ENCODE measurements around the gene SFXN1. TPM values are rescaled to one million over a fixed set of nuclear protein-coding genes. Genes with fewer than 3 reads are reported as not detected.

The SFXN1 gene
- total and polyA plus RNA-seq, 2 donors = 22.3 to 48.5 TPM

DNA sequence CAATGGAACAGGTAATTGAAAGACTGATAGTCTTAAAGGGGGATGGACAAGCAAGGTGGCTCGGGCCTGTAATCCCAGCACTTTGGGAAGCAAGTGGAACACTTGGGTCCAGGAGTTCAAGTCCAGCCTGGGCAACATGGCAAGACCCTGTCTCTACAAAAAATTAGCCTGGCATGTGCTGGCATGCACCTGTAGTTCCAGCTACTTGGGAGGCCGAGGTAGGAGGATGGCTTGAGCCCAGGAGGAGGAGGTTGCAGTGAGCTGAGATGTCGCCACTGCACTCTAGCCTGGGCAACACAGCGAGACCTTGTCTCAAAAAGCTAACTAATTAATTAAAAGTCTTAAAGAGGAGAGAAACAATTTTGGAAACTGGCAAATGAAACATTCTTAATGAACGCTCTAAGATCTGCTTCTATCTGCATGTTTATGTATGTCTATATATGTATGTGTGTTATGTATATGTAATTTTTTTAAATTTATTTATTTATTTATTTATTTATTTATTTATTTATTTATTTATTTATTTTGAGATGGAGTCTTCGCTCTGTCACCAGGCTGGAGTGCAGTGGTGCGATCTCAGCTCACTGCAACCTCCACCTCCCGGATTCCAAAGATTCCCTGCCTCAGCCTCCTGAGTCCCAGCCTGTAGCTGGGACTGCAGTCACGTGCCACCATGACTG is 80.6 kb downstream of the SFXN1 start:
- 95% methylated on average over 9 of the region's 9 CpGs for WGBS
- H3K36me3 ChIP-seq (ENCODE audit: control insufficient read depth in 2 of 2, insufficient read depth in 2 of 2, low read length in 1 of 2) = no peaks in the 10 kb centered on the region
- H3K27ac ChIP-seq (ENCODE audit: low read depth in 1 of 2, low read length in 1 of 2) = no peak overlapping the region
- H3K4me3 ChIP-seq (ENCODE audit: low read length in 2 of 2) = no peak overlapping the region
- no peak for DNase-seq (ENCODE audit: low read depth in 6 of 9, low spot score in 9 of 9)
- H3K27me3 ChIP-seq (ENCODE audit: control insufficient read depth in 2 of 2, insufficient read depth in 1 of 2, low read length in 1 of 2) = no peaks in the 10 kb centered on the region
- H3K4me1 ChIP-seq (ENCODE audit: control insufficient read depth in 2 of 2, insufficient read depth in 2 of 2, low read length in 2 of 2) = peaks cover 0 to 4% of the 10 kb centered on the region in 2 donors
- H3K9me3 ChIP-seq (ENCODE audit: control insufficient read depth in 2 of 2, insufficient read depth in 1 of 2, low read length in 1 of 2) = no peaks in the 10 kb centered on the region

DNA sequence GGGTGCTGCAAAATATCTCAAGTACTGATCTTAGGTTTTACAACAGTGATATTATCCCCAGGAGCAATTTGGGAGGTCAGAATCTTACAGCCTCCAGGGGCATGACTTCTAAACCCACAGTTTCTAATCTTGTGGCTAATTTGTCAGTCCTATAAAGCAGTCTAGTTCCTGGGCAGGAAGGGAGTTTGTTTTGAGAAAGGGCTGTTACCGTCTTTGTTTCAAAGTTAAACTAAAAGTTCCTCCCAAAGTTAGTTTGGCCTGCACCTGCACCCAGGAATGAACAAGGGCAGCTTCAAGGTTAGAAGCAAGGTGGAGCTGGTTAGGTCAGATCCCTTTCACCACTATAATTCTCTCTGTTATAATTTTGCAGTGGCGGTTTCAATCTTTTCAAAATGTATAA is 81.7 kb downstream of the SFXN1 start:
- no peak overlapping the region for H3K4me3 ChIP-seq (ENCODE audit: low read length in 2 of 2)
- DNase-seq (ENCODE audit: low read depth in 6 of 9, low spot score in 9 of 9) = no peak
- H3K9me3 ChIP-seq (ENCODE audit: control insufficient read depth in 2 of 2, insufficient read depth in 1 of 2, low read length in 1 of 2) = no peaks in the 10 kb centered on the region
- 42% methylated on average over 2 of the region's 2 CpGs for WGBS
- no peaks in the 10 kb centered on the region for H3K36me3 ChIP-seq (ENCODE audit: control insufficient read depth in 2 of 2, insufficient read depth in 2 of 2, low read length in 1 of 2)
- peaks cover 0 to 4% of the 10 kb centered on the region in 2 donors for H3K4me1 ChIP-seq (ENCODE audit: control insufficient read depth in 2 of 2, insufficient read depth in 2 of 2, low read length in 2 of 2)
- no peak overlapping the region for H3K27ac ChIP-seq (ENCODE audit: low read depth in 1 of 2, low read length in 1 of 2)
- H3K27me3 ChIP-seq (ENCODE audit: control insufficient read depth in 2 of 2, insufficient read depth in 1 of 2, low read length in 1 of 2) = no peaks in the 10 kb centered on the region

- peaks cover 0 to 4% of the 10 kb centered on the region in 2 donors for H3K4me1 ChIP-seq (ENCODE audit: control insufficient read depth in 2 of 2, insufficient read depth in 2 of 2, low read length in 2 of 2)
- no peaks in the 10 kb centered on the region for H3K9me3 ChIP-seq (ENCODE audit: control insufficient read depth in 2 of 2, insufficient read depth in 1 of 2, low read length in 1 of 2)
- H3K27ac ChIP-seq (ENCODE audit: low read depth in 1 of 2, low read length in 1 of 2) = no peak overlapping the region
- DNase-seq (ENCODE audit: low read depth in 6 of 9, low spot score in 9 of 9) = no peak
- WGBS = 73% methylated on average over 5 of the region's 5 CpGs
- H3K36me3 ChIP-seq (ENCODE audit: control insufficient read depth in 2 of 2, insufficient read depth in 2 of 2, low read length in 1 of 2) = no peaks in the 10 kb centered on the region
- H3K4me3 ChIP-seq (ENCODE audit: low read length in 2 of 2) = no peak overlapping the region
- H3K27me3 ChIP-seq (ENCODE audit: control insufficient read depth in 2 of 2, insufficient read depth in 1 of 2, low read length in 1 of 2) = no peaks in the 10 kb centered on the region
These were observed 82.7 kb downstream of the SFXN1 start for GRCh38 chr5:175561085-175561484.

DNA sequence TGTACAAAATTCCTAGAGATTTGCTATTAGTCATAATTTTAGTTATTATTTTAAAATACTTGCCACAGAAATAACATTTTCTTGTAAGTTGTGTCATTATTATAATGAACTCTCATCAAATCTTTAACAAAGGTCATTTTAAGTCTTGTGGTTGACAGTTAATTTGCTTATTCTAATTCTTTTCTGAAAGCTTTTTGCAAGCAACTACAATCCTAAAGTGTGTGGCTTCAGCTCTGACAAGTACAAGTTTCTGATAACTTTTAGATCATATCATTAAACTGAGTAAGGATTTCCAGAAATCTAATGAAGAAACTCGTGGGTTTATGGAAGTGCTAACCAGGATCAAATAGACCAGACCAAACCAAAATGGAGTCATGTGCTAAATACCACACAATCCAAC is 86.4 kb downstream of the SFXN1 start:
- Histone ChIP-seq H3K36me3 (ENCODE audit: control insufficient read depth in 2 of 2, insufficient read depth in 2 of 2, low read length in 1 of 2) (no peaks in the 10 kb centered on the region), H3K9me3 (ENCODE audit: control insufficient read depth in 2 of 2, insufficient read depth in 1 of 2, low read length in 1 of 2) (no peaks in the 10 kb centered on the region), H3K4me1 (ENCODE audit: control insufficient read depth in 2 of 2, insufficient read depth in 2 of 2, low read length in 2 of 2) (peaks cover 0 to 4% of the 10 kb centered on the region in 2 donors), H3K4me3 (ENCODE audit: low read length in 2 of 2) (no peak overlapping the region), H3K27ac (ENCODE audit: low read depth in 1 of 2, low read length in 1 of 2) (no peak overlapping the region), H3K27me3 (ENCODE audit: control insufficient read depth in 2 of 2, insufficient read depth in 1 of 2, low read length in 1 of 2) (no peaks in the 10 kb centered on the region)
- WGBS = 59% methylated on average over 1 of the region's 1 CpG
- no peak for DNase-seq (ENCODE audit: low read depth in 6 of 9, low spot score in 9 of 9)

DNA sequence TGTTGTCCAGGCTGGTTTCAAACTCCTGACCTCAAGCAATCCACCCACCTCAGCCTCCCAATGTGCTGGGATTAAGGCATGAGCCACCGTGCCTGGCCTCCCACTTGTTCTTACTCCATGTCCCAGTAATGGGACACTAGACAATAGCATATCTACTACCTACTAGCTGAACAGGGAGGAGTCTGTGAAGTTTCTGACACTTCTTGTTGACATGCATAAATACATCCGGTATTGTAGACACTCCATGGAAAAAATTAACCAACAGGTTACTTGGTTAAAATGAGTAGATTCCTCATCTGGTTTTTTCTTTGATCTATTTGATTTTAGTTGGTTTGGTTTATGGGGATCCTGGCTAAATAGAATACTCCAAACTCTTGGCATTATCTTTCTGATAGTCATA is 88.3 kb downstream of the SFXN1 start:
- H3K9me3 ChIP-seq (ENCODE audit: control insufficient read depth in 2 of 2, insufficient read depth in 1 of 2, low read length in 1 of 2) = no peaks in the 10 kb centered on the region
- H3K4me3 ChIP-seq (ENCODE audit: low read length in 2 of 2) = no peak overlapping the region
- no peaks in the 10 kb centered on the region for H3K4me1 ChIP-seq (ENCODE audit: control insufficient read depth in 2 of 2, insufficient read depth in 2 of 2, low read length in 2 of 2)
- 96% methylated on average over 2 of the region's 2 CpGs for WGBS
- H3K36me3 ChIP-seq (ENCODE audit: control insufficient read depth in 2 of 2, insufficient read depth in 2 of 2, low read length in 1 of 2) = no peaks in the 10 kb centered on the region
- H3K27me3 ChIP-seq (ENCODE audit: control insufficient read depth in 2 of 2, insufficient read depth in 1 of 2, low read length in 1 of 2) = no peaks in the 10 kb centered on the region
- H3K27ac ChIP-seq (ENCODE audit: low read depth in 1 of 2, low read length in 1 of 2) = no peak overlapping the region
- no peak for DNase-seq (ENCODE audit: low read depth in 6 of 9, low spot score in 9 of 9)

- no peaks in the 10 kb centered on the region for H3K27me3 ChIP-seq (ENCODE audit: control insufficient read depth in 2 of 2, insufficient read depth in 1 of 2, low read length in 1 of 2)
These were observed 89.6 kb downstream of the SFXN1 start for GRCh38 chr5:175567954-175568353.

GRCh38 chr5:175569701-175570100 is 91.3 kb downstream of the SFXN1 start:
- no peak overlapping the region for H3K27ac ChIP-seq (ENCODE audit: low read depth in 1 of 2, low read length in 1 of 2)
- no peak overlapping the region for H3K4me3 ChIP-seq (ENCODE audit: low read length in 2 of 2)
- H3K9me3 ChIP-seq (ENCODE audit: control insufficient read depth in 2 of 2, insufficient read depth in 1 of 2, low read length in 1 of 2) = no peaks in the 10 kb centered on the region
- H3K4me1 ChIP-seq (ENCODE audit: control insufficient read depth in 2 of 2, insufficient read depth in 2 of 2, low read length in 2 of 2) = no peaks in the 10 kb centered on the region
- no peak for DNase-seq (ENCODE audit: low read depth in 6 of 9, low spot score in 9 of 9)
- H3K36me3 ChIP-seq (ENCODE audit: control insufficient read depth in 2 of 2, insufficient read depth in 2 of 2, low read length in 1 of 2) = no peaks in the 10 kb centered on the region
- whole genome bisulfite sequencing = 95% methylated on average over 4 of the region's 4 CpGs
- no peaks in the 10 kb centered on the region for H3K27me3 ChIP-seq (ENCODE audit: control insufficient read depth in 2 of 2, insufficient read depth in 1 of 2, low read length in 1 of 2)

More at GRCh38 chr5:175567954-175568353, 89.6 kb downstream of the SFXN1 start:
- no peaks in the 10 kb centered on the region for H3K9me3 ChIP-seq (ENCODE audit: control insufficient read depth in 2 of 2, insufficient read depth in 1 of 2, low read length in 1 of 2)
- H3K27ac ChIP-seq (ENCODE audit: low read depth in 1 of 2, low read length in 1 of 2) = no peak overlapping the region
- WGBS = 92% methylated on average over 1 of the region's 1 CpG
- no peaks in the 10 kb centered on the region for H3K36me3 ChIP-seq (ENCODE audit: control insufficient read depth in 2 of 2, insufficient read depth in 2 of 2, low read length in 1 of 2)
- DNase-seq (ENCODE audit: low read depth in 6 of 9, low spot score in 9 of 9) = peak in 1 of 9 donors; percentile 21
- H3K4me1 ChIP-seq (ENCODE audit: control insufficient read depth in 2 of 2, insufficient read depth in 2 of 2, low read length in 2 of 2) = no peaks in the 10 kb centered on the region
- H3K4me3 ChIP-seq (ENCODE audit: low read length in 2 of 2) = no peak overlapping the region

DNA sequence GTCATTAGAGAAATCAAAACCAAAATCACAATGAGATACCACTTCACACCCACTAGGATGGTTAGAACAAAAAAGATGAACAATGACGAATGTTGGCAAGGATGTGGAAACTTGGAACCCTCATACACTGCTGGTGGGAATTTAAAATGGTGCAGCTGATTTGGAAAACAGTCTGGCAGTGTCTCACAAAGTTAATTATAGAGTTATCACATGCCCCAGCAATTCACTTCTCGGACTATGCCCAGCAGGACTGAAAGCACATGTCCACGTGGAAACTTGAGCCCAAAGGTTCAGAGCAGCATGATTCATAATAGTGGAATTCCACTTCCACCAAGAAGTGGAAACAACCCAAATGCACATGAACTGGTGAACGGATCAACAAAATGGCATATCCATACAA is 94.5 kb downstream of the SFXN1 start:
- WGBS = 92% methylated on average over 4 of the region's 4 CpGs

DNA sequence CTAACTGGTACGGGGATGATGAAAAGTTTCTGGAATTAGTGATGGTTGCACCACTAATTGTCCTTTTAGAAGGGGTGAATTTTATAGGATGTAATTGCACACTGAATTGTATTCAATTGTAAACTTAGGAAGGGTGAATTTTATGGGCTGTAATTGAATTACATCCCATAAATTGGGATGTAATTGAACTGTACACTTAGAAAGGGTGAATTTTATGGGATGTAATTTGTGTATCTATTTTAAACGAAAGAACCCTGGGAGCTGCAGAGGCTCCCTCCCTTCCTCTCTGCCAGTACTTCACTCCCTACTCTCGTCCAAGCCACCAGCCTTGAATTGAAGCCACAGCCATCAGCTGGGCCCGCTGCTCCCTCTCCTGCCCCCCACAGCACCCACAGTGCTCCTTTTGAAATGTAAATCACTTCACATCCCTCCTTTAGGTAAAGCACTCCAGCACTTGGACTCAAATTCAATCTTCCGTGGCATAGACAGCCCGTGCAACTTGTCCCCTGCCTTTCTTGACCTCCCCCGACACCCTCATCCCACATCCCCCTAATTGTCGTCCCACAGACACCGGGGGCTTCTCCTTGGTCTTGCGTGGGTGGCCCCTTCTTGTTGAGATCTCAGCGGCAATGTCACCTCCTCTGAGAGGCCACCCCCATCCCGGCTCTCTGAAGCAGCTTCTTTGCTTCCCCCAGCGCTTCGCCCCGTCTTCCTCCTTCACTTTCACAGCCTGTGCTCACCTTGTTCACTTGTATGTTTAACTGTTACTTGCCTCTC is 95.3 kb downstream of the SFXN1 start:
- Histone ChIP-seq H3K36me3 (ENCODE audit: control insufficient read depth in 2 of 2, insufficient read depth in 2 of 2, low read length in 1 of 2) (no peaks in the 10 kb centered on the region), H3K4me1 (ENCODE audit: control insufficient read depth in 2 of 2, insufficient read depth in 2 of 2, low read length in 2 of 2) (peaks cover 4 to 6% of the 10 kb centered on the region in 2 donors), H3K9me3 (ENCODE audit: control insufficient read depth in 2 of 2, insufficient read depth in 1 of 2, low read length in 1 of 2) (no peaks in the 10 kb centered on the region), H3K27me3 (ENCODE audit: control insufficient read depth in 2 of 2, insufficient read depth in 1 of 2, low read length in 1 of 2) (no peaks in the 10 kb centered on the region), H3K4me3 (ENCODE audit: low read length in 2 of 2) (no peak overlapping the region), H3K27ac (ENCODE audit: low read depth in 1 of 2, low read length in 1 of 2) (no peak overlapping the region)
- 75% methylated on average over 15 of the region's 15 CpGs for WGBS
- no peak for DNase-seq (ENCODE audit: low read depth in 6 of 9, low spot score in 9 of 9)

More for the DNA sequence above, 94.5 kb downstream of the SFXN1 start:
- Histone ChIP-seq H3K27me3 (ENCODE audit: control insufficient read depth in 2 of 2, insufficient read depth in 1 of 2, low read length in 1 of 2) (no peaks in the 10 kb centered on the region), H3K4me3 (ENCODE audit: low read length in 2 of 2) (no peak overlapping the region), H3K36me3 (ENCODE audit: control insufficient read depth in 2 of 2, insufficient read depth in 2 of 2, low read length in 1 of 2) (no peaks in the 10 kb centered on the region), H3K9me3 (ENCODE audit: control insufficient read depth in 2 of 2, insufficient read depth in 1 of 2, low read length in 1 of 2) (no peaks in the 10 kb centered on the region), H3K4me1 (ENCODE audit: control insufficient read depth in 2 of 2, insufficient read depth in 2 of 2, low read length in 2 of 2) (peaks cover 4 to 6% of the 10 kb centered on the region in 2 donors), H3K27ac (ENCODE audit: low read depth in 1 of 2, low read length in 1 of 2) (no peak overlapping the region)
- DNase-seq (ENCODE audit: low read depth in 6 of 9, low spot score in 9 of 9) = no peak
